Smooth muscle cell (in vitro differentiated cells): Measurements from ENCODE around the gene FEM1C. TPM values are rescaled to one million over a fixed set of nuclear protein-coding genes. Genes with fewer than 3 reads are reported as not detected.

Source experiments
- DNase-seq: peaks from one replicate; lab custom pipeline; 2025; ENCODE audit not compliant: unreplicated experiment; lab: John Stamatoyannopoulos, UW
- H2AFZ ChIP-seq: fragments of 200-600 bp; sonication (generic); 2 replicates; pipeline ENCODE4 v1.6.0; 2016; ENCODE audit warnings: antibody characterized with exemption, low read depth, mild to moderate bottlenecking
- H3F3A ChIP-seq: fragments of 200-600 bp; sonication (generic); 2 replicates; pipeline ENCODE4 v1.6.0; 2017; ENCODE audit warnings: antibody characterized with exemption, low read depth
- H3K27ac ChIP-seq: fragments of 200-600 bp; sonication (generic); 2 replicates; pipeline ENCODE4 v1.5.1; 2016; ENCODE audit warnings: low read depth, mild to moderate bottlenecking
- H3K27me3 ChIP-seq: fragments of 200-600 bp; sonication (generic); 2 replicates; pipeline ENCODE4 v1.6.1; 2016; ENCODE audit warnings: low read depth, mild to moderate bottlenecking
- H3K36me3 ChIP-seq: fragments of 200-600 bp; sonication (generic); 2 replicates; pipeline ENCODE4 v1.5.1; 2016; ENCODE audit warnings: low read depth
- H3K4me1 ChIP-seq: fragments of 200-600 bp; sonication (generic); 2 replicates; pipeline ENCODE4 v1.5.1; 2016; ENCODE audit warnings: low read depth
- H3K4me2 ChIP-seq: fragments of 200-600 bp; sonication (generic); 2 replicates; pipeline ENCODE4 v1.6.0; 2016; ENCODE audit warnings: mild to moderate bottlenecking
- H3K4me3 ChIP-seq: fragments of 200-600 bp; sonication (generic); 2 replicates; pipeline ENCODE4 v1.5.1; 2016; ENCODE audit warnings: mild to moderate bottlenecking
- H3K79me2 ChIP-seq: fragments of 200-600 bp; sonication (generic); 2 replicates; pipeline ENCODE4 v1.6.0; 2016; ENCODE audit warnings: low read depth, mild to moderate bottlenecking
- H3K9ac ChIP-seq: fragments of 200-600 bp; sonication (generic); 2 replicates; pipeline ENCODE4 v1.6.0; 2016; ENCODE audit warnings: low read depth
- H3K9me3 ChIP-seq: fragments of 200-600 bp; sonication (generic); replicated peaks from 2 replicates; pipeline ENCODE4 v1.5.1; 2016; ENCODE audit warnings: low read depth
- H4K20me1 ChIP-seq: fragments of 200-600 bp; sonication (generic); 2 replicates; pipeline ENCODE4 v1.6.0; 2016; ENCODE audit warnings: low read depth
- CTCF ChIP-seq: fragments of 200-600 bp; sonication (generic); IDR thresholded peaks from 2 replicates; pipeline ENCODE4 v1.5.1; 2017; ENCODE audit warnings: borderline replicate concordance, mild to moderate bottlenecking, antibody characterized with exemption; ENCODE audit not compliant: insufficient read depth, poor library complexity, severe bottlenecking
- WGBS: methylation state at CpG from one replicate; pipeline ENCODE4 v1.1.7; 2016; ENCODE audit warnings: low lambda C conversion rate; 5-methylcytosine and 5-hydroxymethylcytosine counted together
- polyA plus RNA-seq: library from polyadenylated mRNA; unstranded; fragments of >200 nt; fragmentation: Nextera tagmentation; extraction: Ambion mirVana; gene quantifications from 2 replicates; pipeline ENCODE4 v1.2.1, GENCODE V29; 2016
- total RNA-seq: library from RNA; depleted of rRNA; stranded (reverse); fragments of >200 nt; gene quantifications from 2 replicates; pipeline ENCODE4 v1.2.3, GENCODE V29; 2014

FEM1C gene
- total and polyA plus RNA-seq, 2 experiments from 2014 or later, result 5.9 to 31.7 TPM

GRCh38 chr5:115580941-115581340, 36.4 kb upstream of the FEM1C start:
- no peaks in the 10 kb centered on the region for H3F3A ChIP-seq
- 79% methylated on average over 2 of the region's 2 CpGs for WGBS

GRCh38 chr5:115579747-115580173, 35.2 kb upstream of the FEM1C start:
- no peaks in the 10 kb centered on the region for H3F3A ChIP-seq
- DNase-seq, result no peak
- H3K4me2 ChIP-seq, result no peak overlapping the region
- peaks cover 8% of the 10 kb centered on the region for H3K4me1 ChIP-seq
- H3K9me3 ChIP-seq, result no peaks in the 10 kb centered on the region
- peaks cover 9% of the 10 kb centered on the region for H4K20me1 ChIP-seq
- H3K27ac ChIP-seq, result peak overlapping the region; percentile 45
- H3K79me2 ChIP-seq, result peaks cover 16% of the 10 kb centered on the region
- H3K27me3 ChIP-seq, result no peaks in the 10 kb centered on the region
- no peak overlapping the region for H3K4me3 ChIP-seq
- H3K9ac ChIP-seq, result no peak overlapping the region
- WGBS, result 47% methylated on average over 6 of the region's 6 CpGs
- H3K36me3 ChIP-seq, result no peaks in the 10 kb centered on the region
- no peak overlapping the region for H2AFZ ChIP-seq
- no peak for TF ChIP-seq CTCF

More at GRCh38 chr5:115580941-115581340, 36.4 kb upstream of the FEM1C start:
- Histone ChIP-seq H4K20me1 (peaks cover 14% of the 10 kb centered on the region), H3K79me2 (peaks cover 16% of the 10 kb centered on the region), H3K27ac (no peak overlapping the region), H3K9me3 (no peaks in the 10 kb centered on the region), H3K4me1 (peaks cover 8% of the 10 kb centered on the region), H3K4me3 (no peak overlapping the region), H3K9ac (no peak overlapping the region), H3K36me3 (no peaks in the 10 kb centered on the region), H3K27me3 (no peaks in the 10 kb centered on the region), H3K4me2 (no peak overlapping the region), H2AFZ (no peak overlapping the region)
- TF ChIP-seq CTCF, result no peak
- DNase-seq, result no peak

DNA sequence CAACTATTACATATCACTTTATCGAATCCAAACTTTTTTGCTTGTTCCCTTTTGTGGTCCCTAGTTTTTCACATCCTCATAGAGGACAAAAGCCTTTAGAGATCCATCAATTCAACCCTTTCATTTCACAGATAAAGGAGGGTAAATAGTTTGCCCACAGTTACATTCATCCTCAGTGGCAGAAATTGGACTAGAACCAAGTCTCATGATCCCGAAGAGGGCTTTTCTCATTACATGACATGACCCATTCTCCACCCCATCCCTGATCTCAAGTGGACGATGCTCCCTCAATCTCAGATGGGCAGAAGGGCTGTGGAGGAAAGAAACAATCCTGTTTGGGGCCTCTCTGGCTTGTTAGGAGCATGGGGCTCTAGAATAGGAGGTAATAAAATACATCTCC, 34.6 kb upstream of the FEM1C start:
- Histone ChIP-seq H3K9ac (no peak overlapping the region), H3K9me3 (no peaks in the 10 kb centered on the region), H2AFZ (no peak overlapping the region), H3K27ac (peak overlapping the region; percentile 45), H3F3A (no peaks in the 10 kb centered on the region), H4K20me1 (peaks cover 9% of the 10 kb centered on the region), H3K79me2 (peaks cover 16% of the 10 kb centered on the region), H3K27me3 (no peaks in the 10 kb centered on the region), H3K4me3 (no peak overlapping the region), H3K36me3 (no peaks in the 10 kb centered on the region), H3K4me2 (no peak overlapping the region), H3K4me1 (peaks cover 8% of the 10 kb centered on the region)
- no peak for TF ChIP-seq CTCF
- DNase-seq, result no peak
- WGBS, result 94% methylated on average over 3 of the region's 3 CpGs

- no peak for DNase-seq
- peaks cover 16% of the 10 kb centered on the region for H3K79me2 ChIP-seq
- TF ChIP-seq CTCF, result no peak
- WGBS, result 96% methylated on average over 3 of the region's 3 CpGs
- H3K27ac ChIP-seq, result no peak overlapping the region
- no peak overlapping the region for H3K4me2 ChIP-seq
- peaks cover 9% of the 10 kb centered on the region for H4K20me1 ChIP-seq
- H2AFZ ChIP-seq, result no peak overlapping the region
- H3K9ac ChIP-seq, result no peak overlapping the region
- no peaks in the 10 kb centered on the region for H3F3A ChIP-seq
- peaks cover 6% of the 10 kb centered on the region for H3K4me1 ChIP-seq
- H3K4me3 ChIP-seq, result no peak overlapping the region
- H3K27me3 ChIP-seq, result no peaks in the 10 kb centered on the region
- H3K36me3 ChIP-seq, result no peaks in the 10 kb centered on the region
- H3K9me3 ChIP-seq, result no peaks in the 10 kb centered on the region
Measured at GRCh38 chr5:115578657-115579056, 34.1 kb upstream of the FEM1C start.
